MM.1S (cell line): ENCODE measurements around the gene CABLES1.

Experiments used
- DNase-seq: peaks from one replicate; pipeline ENCODE4 v3.0.0-alpha.2; 2015
- H2AFZ ChIP-seq: fragments of 300-600 bp; sonication (generic); 2 replicates; pipeline ENCODE4 v1.6.0; 2016; ENCODE audit warnings: antibody characterized with exemption, low read length
- H3F3A ChIP-seq: fragments of 300-600 bp; sonication (generic); 2 replicates; pipeline ENCODE4 v1.6.1; 2016; ENCODE audit warnings: mild to moderate bottlenecking, antibody characterized with exemption, low read length, moderate library complexity, mixed read lengths; ENCODE audit not compliant: insufficient read depth
- H3K27ac ChIP-seq: fragments of 300-600 bp; sonication (generic); 2 replicates; pipeline ENCODE4 v1.5.1; 2016; ENCODE audit warnings: mild to moderate bottlenecking, low read length
- H3K27me3 ChIP-seq: fragments of 300-600 bp; sonication (generic); replicated peaks from 2 replicates; pipeline ENCODE4 v1.6.0; 2016; ENCODE audit warnings: low read length; ENCODE audit not compliant: insufficient read depth
- H3K36me3 ChIP-seq: fragments of 300-600 bp; sonication (generic); replicated peaks from 2 replicates; pipeline ENCODE4 v1.6.1; 2016; ENCODE audit warnings: mild to moderate bottlenecking, low read length, mixed read lengths; ENCODE audit not compliant: insufficient read depth
- H3K4me1 ChIP-seq: fragments of 300-600 bp; sonication (generic); 2 replicates; pipeline ENCODE4 v1.6.1; 2016; ENCODE audit warnings: low read length, mixed read lengths
- H3K4me2 ChIP-seq: fragments of 300-600 bp; sonication (generic); 2 replicates; pipeline ENCODE4 v1.6.0; 2016; ENCODE audit warnings: low read depth, low read length
- H3K4me3 ChIP-seq: fragments of 300-600 bp; sonication (generic); 2 replicates; pipeline ENCODE4 v1.5.1; 2016; ENCODE audit warnings: low read length, mixed read lengths
- H3K79me2 ChIP-seq: fragments of 300-600 bp; sonication (generic); 2 replicates; pipeline ENCODE4 v1.6.1; 2016; ENCODE audit warnings: mixed run types, low read length, mixed read lengths
- H3K9ac ChIP-seq: fragments of 300-600 bp; sonication (generic); 2 replicates; pipeline ENCODE4 v1.6.1; 2016; ENCODE audit warnings: low read length, mixed read lengths
- H3K9me2 ChIP-seq: fragments of 300-600 bp; sonication (generic); replicated peaks from 2 replicates; pipeline ENCODE4 v1.6.1; 2016; ENCODE audit warnings: mild to moderate bottlenecking, low read length, mixed read lengths; ENCODE audit not compliant: insufficient read depth
- H3K9me3 ChIP-seq: fragments of 300-600 bp; sonication (generic); replicated peaks from 2 replicates; pipeline ENCODE4 v1.6.1; 2016; ENCODE audit warnings: mild to moderate bottlenecking, low read length, mixed read lengths; ENCODE audit not compliant: insufficient read depth
- H4K20me1 ChIP-seq: fragments of 300-600 bp; sonication (generic); 2 replicates; pipeline ENCODE4 v1.6.1; 2016; ENCODE audit warnings: mild to moderate bottlenecking, low read length, moderate library complexity, mixed read lengths; ENCODE audit not compliant: insufficient read depth
- CTCF ChIP-seq: fragments of 300-600 bp; sonication (generic); IDR thresholded peaks from 2 replicates; pipeline ENCODE4 v1.5.1; 2016; ENCODE audit warnings: antibody characterized with exemption, low read length, mixed read lengths
- EZH2 ChIP-seq: fragments of 300-600 bp; sonication (generic); optimal IDR thresholded peaks from 2 replicates; pipeline ENCODE3; 2017; ENCODE audit warnings: low read depth, mild to moderate bottlenecking, antibody characterized with exemption, low read length, mixed read lengths
- EZH2phosphoT487 ChIP-seq: fragments of 300-600 bp; sonication (generic); IDR thresholded peaks from 2 replicates; pipeline ENCODE4 v1.6.1; 2018; ENCODE audit warnings: antibody characterized with exemption, low read length

Gene CABLES1

GRCh38 chr18:23143016-23143814 lies 7.9 kb downstream of the CABLES1 start:
- TF ChIP-seq EZH2 (no peak), EZH2phosphoT487 (no peak), CTCF (no peak)
- H3K27ac ChIP-seq = no peak overlapping the region
- H3K4me3 ChIP-seq = no peak overlapping the region
- H3F3A ChIP-seq = no peaks in the 10 kb centered on the region
- peaks cover 98% of the 10 kb centered on the region for H3K79me2 ChIP-seq
- H3K4me1 ChIP-seq = peaks cover 11% of the 10 kb centered on the region
- H2AFZ ChIP-seq = no peak overlapping the region
- no peak overlapping the region for H3K4me2 ChIP-seq
- no peak overlapping the region for H3K9ac ChIP-seq
- H3K9me2 ChIP-seq = no peaks in the 10 kb centered on the region
- no peaks in the 10 kb centered on the region for H3K9me3 ChIP-seq
- 0 out of 2 replicates have a peak, but pooled peaks cover 2% of the 10 kb centered on the region for H3K36me3 ChIP-seq
- no peaks in the 10 kb centered on the region for H3K27me3 ChIP-seq
- 0 out of 2 replicates have a peak, but pooled peaks cover 9% of the 10 kb centered on the region for H4K20me1 ChIP-seq
- DNase-seq = no peak

DNA sequence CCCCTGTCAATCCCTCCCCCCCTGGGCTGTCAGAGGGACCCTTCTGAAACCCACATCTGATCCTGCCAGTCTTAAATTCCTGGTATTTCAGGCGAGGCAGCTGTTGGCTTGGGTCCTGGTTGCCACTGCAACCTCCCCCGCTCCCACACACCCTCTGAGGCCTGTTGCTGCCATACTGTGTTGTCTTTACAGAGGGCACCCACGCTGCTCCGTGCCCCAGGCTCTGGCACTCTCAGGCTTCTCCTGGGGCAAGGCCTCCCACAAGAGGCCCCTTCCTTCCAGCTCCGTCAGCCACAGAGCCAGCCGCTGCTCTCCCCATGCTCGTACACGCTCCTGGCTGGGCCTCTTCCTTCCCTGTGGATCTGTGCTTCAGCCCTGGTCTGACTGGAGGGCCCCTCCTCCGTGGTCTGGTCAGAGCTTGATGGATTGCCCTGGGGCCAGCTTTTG lies 8.6 kb downstream of the CABLES1 start:
- Histone ChIP-seq H3K9ac (no peak overlapping the region), H3K9me2 (no peaks in the 10 kb centered on the region), H3K79me2 (peaks cover 98% of the 10 kb centered on the region), H3K27me3 (no peaks in the 10 kb centered on the region), H3K27ac (no peak overlapping the region), H3K4me2 (no peak overlapping the region), H3F3A (no peaks in the 10 kb centered on the region), H3K4me3 (no peak overlapping the region), H4K20me1 (0 out of 2 replicates have a peak, but pooled peaks cover 9% of the 10 kb centered on the region), H3K36me3 (no peaks in the 10 kb centered on the region), H3K4me1 (peaks cover 4% of the 10 kb centered on the region; the same call in 1 of the 2 replicates), H3K9me3 (no peaks in the 10 kb centered on the region), H2AFZ (no peak overlapping the region)
- TF ChIP-seq EZH2phosphoT487 (no peak), EZH2 (no peak), CTCF (no peak)
- DNase-seq = no peak

GRCh38 chr18:23144640-23145039 lies 9.4 kb downstream of the CABLES1 start:
- Histone ChIP-seq H4K20me1 (0 out of 2 replicates have a peak, but pooled peaks cover 9% of the 10 kb centered on the region), H3K4me2 (no peak overlapping the region), H2AFZ (no peak overlapping the region), H3K36me3 (peaks cover under 1% of the 10 kb centered on the region), H3K9me2 (no peaks in the 10 kb centered on the region), H3K27me3 (no peaks in the 10 kb centered on the region), H3K9me3 (no peaks in the 10 kb centered on the region), H3K79me2 (peaks cover 98% of the 10 kb centered on the region), H3K4me3 (no peak overlapping the region), H3K9ac (no peak overlapping the region), H3F3A (no peaks in the 10 kb centered on the region), H3K4me1 (0 out of 2 replicates have a peak, but pooled peaks cover under 1% of the 10 kb centered on the region), H3K27ac (no peak overlapping the region)
- DNase-seq = no peak
- TF ChIP-seq CTCF = no peak
- no peak for TF ChIP-seq EZH2
- no peak for TF ChIP-seq EZH2phosphoT487
